Osteoblast (primary cell): ENCODE measurements around the gene COBL. TPM values are rescaled to one million over a fixed set of nuclear protein-coding genes. Genes with fewer than 3 reads are reported as not detected.
A peak's percentile ranks its signal among the peaks of the same experiment; 100 is the strongest.

Source experiments
- DNase-seq: peaks from one replicate; pipeline ENCODE4 v3.0.0; 2011; ENCODE audit warnings: low spot score, mixed read lengths; ENCODE audit not compliant: insufficient read length; ENCODE audit errors: missing footprints
- H2AFZ ChIP-seq: 2 replicates; pipeline ENCODE4 v1.6.0; 2011; ENCODE audit warnings: mild to moderate bottlenecking, low read length
- H3K27ac ChIP-seq: 2 replicates; pipeline ENCODE4 v1.5.1; 2011; ENCODE audit warnings: mild to moderate bottlenecking, low read depth, low read length, moderate library complexity
- H3K27me3 ChIP-seq: 2 replicates; pipeline ENCODE4 v1.6.0; 2012; ENCODE audit warnings: mild to moderate bottlenecking, control low read depth, inconsistent platforms, low read length, moderate library complexity; ENCODE audit not compliant: insufficient read depth
- H3K36me3 ChIP-seq: 2 replicates; pipeline ENCODE4 v1.5.1; 2011; ENCODE audit warnings: mild to moderate bottlenecking, low read length, control low read depth, moderate library complexity; ENCODE audit not compliant: insufficient read depth
- H3K4me1 ChIP-seq: 2 replicates; pipeline ENCODE4 v1.5.1; 2011; ENCODE audit warnings: mild to moderate bottlenecking, low read length, control low read depth, moderate library complexity; ENCODE audit not compliant: insufficient read depth
- H3K4me2 ChIP-seq: 2 replicates; pipeline ENCODE4 v1.6.0; 2011; ENCODE audit warnings: mild to moderate bottlenecking, low read length; ENCODE audit not compliant: insufficient read depth
- H3K4me3 ChIP-seq: fragments of 200-600 bp; sonication (generic); 3 replicates; pipeline ENCODE4 v1.5.1; 2012; ENCODE audit warnings: mild to moderate bottlenecking, low read length, inconsistent platforms; ENCODE audit not compliant: insufficient read depth
- H3K79me2 ChIP-seq: 2 replicates; pipeline ENCODE4 v1.6.0; 2012; ENCODE audit warnings: mild to moderate bottlenecking, low read length, control low read depth, inconsistent platforms; ENCODE audit not compliant: insufficient read depth
- H3K9me3 ChIP-seq: 2 replicates; pipeline ENCODE4 v1.5.1; 2011; ENCODE audit warnings: low read depth, low read length, control low read depth
- H4K20me1 ChIP-seq: 2 replicates; pipeline ENCODE4 v1.6.0; 2012; ENCODE audit warnings: mild to moderate bottlenecking, low read length, control low read depth; ENCODE audit not compliant: insufficient read depth
- CTCF ChIP-seq: IDR thresholded peaks from 2 replicates; pipeline ENCODE4 v1.5.1; 2011; ENCODE audit warnings: mild to moderate bottlenecking, low read depth, low read length, moderate library complexity; ENCODE audit errors: extremely low read depth
- total RNA-seq: library from RNA; depleted of rRNA; stranded (reverse); fragments of >200 nt; gene quantifications from 2 replicates; pipeline ENCODE4 v1.2.3, GENCODE V29; 2012

The COBL gene
- total RNA-seq, 1 donor = under 0.01 TPM

- Histone ChIP-seq H4K20me1 (no peaks in the 10 kb centered on the region), H3K27me3 (no peaks in the 10 kb centered on the region), H2AFZ (no peak overlapping the region), H3K4me1 (peaks cover 15% of the 10 kb centered on the region), H3K4me2 (no peak overlapping the region), H3K9me3 (no peaks in the 10 kb centered on the region), H3K36me3 (no peaks in the 10 kb centered on the region), H3K27ac (peak overlapping the region; percentile 66), H3K4me3 (no peak overlapping the region), H3K79me2 (no peaks in the 10 kb centered on the region)
- no peak for TF ChIP-seq CTCF
- DNase-seq = no peak
Observed at GRCh38 chr7:51019891-51020870, 296.4 kb downstream of the COBL start.

DNA sequence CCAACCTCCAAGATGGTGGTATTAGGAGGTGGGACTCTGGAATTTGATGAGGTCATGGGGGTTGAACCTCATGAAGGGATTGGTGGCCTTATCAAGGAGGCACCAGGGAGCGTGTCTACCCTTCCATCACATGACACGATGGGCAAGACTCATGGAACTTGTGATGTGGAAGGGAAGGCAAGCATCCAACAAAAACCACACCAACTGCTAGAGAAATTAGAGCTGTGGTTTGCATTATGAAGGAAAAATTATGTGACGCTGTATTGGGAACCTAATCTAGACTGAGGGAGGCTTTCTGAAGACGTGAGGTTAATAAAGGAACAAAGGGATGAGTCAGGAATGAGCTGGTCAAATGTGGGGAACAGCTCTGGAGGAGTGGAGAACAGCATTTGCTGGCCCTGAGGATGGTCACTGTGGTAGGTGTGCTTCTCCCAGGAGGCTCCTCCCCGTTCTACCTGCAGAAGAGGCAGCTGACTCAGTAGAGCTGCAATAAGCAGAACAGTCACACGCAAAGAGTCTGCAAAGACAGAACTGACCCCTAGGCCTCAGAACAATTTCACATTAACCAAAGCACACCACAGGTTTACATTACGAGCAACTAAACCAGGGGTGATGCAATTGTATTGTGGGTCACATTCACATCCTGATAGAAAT is 297.3 kb downstream of the COBL start:
- DNase-seq = peak; percentile 94
- Histone ChIP-seq H3K27ac (peak overlapping the region; percentile 82), H3K4me3 (no peak overlapping the region), H3K9me3 (no peaks in the 10 kb centered on the region), H3K4me2 (no peak overlapping the region), H4K20me1 (no peaks in the 10 kb centered on the region), H3K27me3 (no peaks in the 10 kb centered on the region), H2AFZ (no peak overlapping the region), H3K36me3 (no peaks in the 10 kb centered on the region), H3K79me2 (no peaks in the 10 kb centered on the region), H3K4me1 (peaks cover 15% of the 10 kb centered on the region)
- TF ChIP-seq CTCF = no peak

GRCh38 chr7:51017576-51018535 is 298.8 kb downstream of the COBL start:
- Histone ChIP-seq H3K4me3 (no peak overlapping the region), H3K27ac (no peak overlapping the region), H3K27me3 (no peaks in the 10 kb centered on the region), H3K9me3 (no peaks in the 10 kb centered on the region), H3K79me2 (no peaks in the 10 kb centered on the region), H3K4me1 (peaks cover 15% of the 10 kb centered on the region), H3K36me3 (no peaks in the 10 kb centered on the region), H3K4me2 (no peak overlapping the region), H2AFZ (no peak overlapping the region), H4K20me1 (no peaks in the 10 kb centered on the region)
- TF ChIP-seq CTCF = no peak
- no peak for DNase-seq
